Lower lobe of right lung (tissue), 2 donors: ENCODE measurements around the gene DTD2. TPM values are rescaled to one million over a fixed set of nuclear protein-coding genes. Genes with fewer than 3 reads are reported as not detected.

Experiments used
- ATAC-seq, 2 donors: fragments of 200-7000 bp; cut with Tn5 transposase; one replicate each; pipeline ENCODE4 v1.9.1; 2020 to 2022; ENCODE audit warnings: mild to moderate bottlenecking in 2 of 2, moderate library complexity in 2 of 2
- DNase-seq: peaks from one replicate; pipeline ENCODE4 v3.0.0-alpha.2; 2020
- H3K27ac ChIP-seq: fragments of 200-600 bp; one replicate; pipeline ENCODE4 v1.8.0; 2022
- H3K27me3 ChIP-seq: fragments of 200-600 bp; one replicate; pipeline ENCODE4 v1.8.0; 2022; ENCODE audit warnings: low read depth
- H3K36me3 ChIP-seq: fragments of 200-600 bp; one replicate; pipeline ENCODE4 v1.8.0; 2022; ENCODE audit warnings: mild to moderate bottlenecking
- H3K4me1 ChIP-seq: fragments of 200-600 bp; one replicate; pipeline ENCODE4 v1.8.0; 2022
- H3K4me3 ChIP-seq: fragments of 200-600 bp; one replicate; pipeline ENCODE4 v1.8.0; 2022; ENCODE audit warnings: mild to moderate bottlenecking
- H3K9me3 ChIP-seq: fragments of 200-600 bp; one replicate; pipeline ENCODE4 v1.8.0; 2022
- CTCF ChIP-seq: fragments of 200-600 bp; IDR thresholded peaks from one replicate; pipeline ENCODE4 v1.8.0; 2022; ENCODE audit warnings: antibody characterized with exemption, mild to moderate bottlenecking
- intact Hi-C: fragments of 100-400 bp; cut with DNase I; formaldehyde crosslinking; loops from one replicate; pipeline ENCODE4 v1.11.0; 2022
- total RNA-seq: library from RNA; stranded (reverse); fragmentation: NEBNext Ultra II Directional; extraction: Animal tissue kit (Norgen Biotek cat#: 25700); gene quantifications from one replicate; pipeline ENCODE4 v1.2.1, GENCODE V29; 2021
- donor health status: DM: no; HTN: yes; CAD: no; lungs with severe emphysema.

DTD2 gene
- total RNA-seq, 1 donor from 2014 or later: 13.4 TPM

GRCh38 chr14:31487886-31488285 is 30.6 kb upstream of the DTD2 start, which contains the start of gene GPR33:
Gene GPR33 (minus strand): TSS chr14:31488039. CDS start chr14:31483965, 4,074 bp downstream.
- no peaks in the 10 kb centered on the region for H3K9me3 ChIP-seq
- H3K27ac ChIP-seq: no peak within 1 kb of the TSS
- ATAC-seq (no peak), DNase-seq (no peak)
- H3K4me1 ChIP-seq: peaks cover 6% of the 10 kb centered on the region
- no peaks in the 10 kb centered on the region for H3K36me3 ChIP-seq
- TF ChIP-seq CTCF: no peak
- H3K4me3 ChIP-seq: no peak within 1 kb of the TSS
- intact Hi-C loops: no loop called here
- H3K27me3 ChIP-seq: no peaks in the 10 kb centered on the region

- intact Hi-C loops: no loop called here
- Histone ChIP-seq H3K4me3 (no peak overlapping the region), H3K27me3 (no peaks in the 10 kb centered on the region), H3K27ac (no peak overlapping the region), H3K9me3 (no peaks in the 10 kb centered on the region), H3K4me1 (peaks cover 6% of the 10 kb centered on the region), H3K36me3 (no peaks in the 10 kb centered on the region)
- TF ChIP-seq CTCF: no peak
- DNase-seq (no peak), ATAC-seq (no peak)
Measured at GRCh38 chr14:31486764-31487163, 29.5 kb upstream of the DTD2 start.

GRCh38 chr14:31484754-31485153 is 27.4 kb upstream of the DTD2 start:
- ATAC-seq (no peak), DNase-seq (no peak)
- no peaks in the 10 kb centered on the region for H3K36me3 ChIP-seq
- no peak for TF ChIP-seq CTCF
- H3K27ac ChIP-seq: no peak overlapping the region
- no peaks in the 10 kb centered on the region for H3K27me3 ChIP-seq
- H3K4me1 ChIP-seq: peaks cover 6% of the 10 kb centered on the region
- intact Hi-C loops: no loop called here
- no peak overlapping the region for H3K4me3 ChIP-seq
- H3K9me3 ChIP-seq: no peaks in the 10 kb centered on the region

GRCh38 chr14:31480156-31480555 is 22.9 kb upstream of the DTD2 start:
- Histone ChIP-seq H3K27ac (no peak overlapping the region), H3K4me3 (no peak overlapping the region), H3K27me3 (no peaks in the 10 kb centered on the region), H3K9me3 (no peaks in the 10 kb centered on the region), H3K4me1 (no peaks in the 10 kb centered on the region), H3K36me3 (no peaks in the 10 kb centered on the region)
- DNase-seq: no peak
- no peak for ATAC-seq
- intact Hi-C loops: no loop called here
- no peak for TF ChIP-seq CTCF

- Histone ChIP-seq H3K9me3 (no peaks in the 10 kb centered on the region), H3K27me3 (no peaks in the 10 kb centered on the region), H3K36me3 (no peaks in the 10 kb centered on the region), H3K27ac (no peak overlapping the region), H3K4me3 (no peak overlapping the region), H3K4me1 (no peaks in the 10 kb centered on the region)
- no peak for ATAC-seq
- DNase-seq: no peak
- no peak for TF ChIP-seq CTCF
- intact Hi-C loops: no loop called here
Measured at GRCh38 chr14:31479027-31479426, 21.7 kb upstream of the DTD2 start.

GRCh38 chr14:31477248-31477647 is 19.9 kb upstream of the DTD2 start:
- Histone ChIP-seq H3K27ac (no peak overlapping the region), H3K4me1 (no peaks in the 10 kb centered on the region), H3K36me3 (no peaks in the 10 kb centered on the region), H3K27me3 (no peaks in the 10 kb centered on the region), H3K9me3 (no peaks in the 10 kb centered on the region), H3K4me3 (no peak overlapping the region)
- ATAC-seq: no peak
- intact Hi-C loops: no loop called here
- no peak for TF ChIP-seq CTCF
- DNase-seq: no peak
